ENCODE measurements around the gene ACAP2. TPM values are rescaled to one million over a fixed set of nuclear protein-coding genes. Genes with fewer than 3 reads are reported as not detected.

ACAP2 gene
- total RNA-seq, result 87.0 and 92.3 TPM in 2 replicates

GRCh38 chr3:195442573-195443390 is at the start of gene ACAP2:
ACAP2 (minus strand) TSS chr3:195443020; CDS start chr3:195442847, 173 bp downstream.

GRCh38 chr3:195270817-195271409 is 171.9 kb downstream of the ACAP2 start, which contains the start of gene XXYLT1:
XXYLT1 (minus strand) TSS chr3:195271159; CDS start chr3:195271058, 101 bp downstream.

Small RNA genes within 50 kb of the gene (small RNA-seq; reads per million reads assigned to genes)
- not detected for gene RF00019

Other genes starting within 250 kb of the ACAP2 start
- 49.6 and 55.3 TPM in 2 replicates for gene XXYLT1, start 171.9 kb downstream of the ACAP2 start, total RNA-seq
- gene PPP1R2, start 100.3 kb upstream of the ACAP2 start, total RNA-seq, result 56.2 and 73.5 TPM in 2 replicates
- gene APOD, start 140.9 kb upstream of the ACAP2 start, total RNA-seq, result 2.8 and 6.8 TPM in 2 replicates

Data from thoracic aorta endothelial cell (primary cell).